ENCODE data around the gene SMDT1.

Gene SMDT1

DNA sequence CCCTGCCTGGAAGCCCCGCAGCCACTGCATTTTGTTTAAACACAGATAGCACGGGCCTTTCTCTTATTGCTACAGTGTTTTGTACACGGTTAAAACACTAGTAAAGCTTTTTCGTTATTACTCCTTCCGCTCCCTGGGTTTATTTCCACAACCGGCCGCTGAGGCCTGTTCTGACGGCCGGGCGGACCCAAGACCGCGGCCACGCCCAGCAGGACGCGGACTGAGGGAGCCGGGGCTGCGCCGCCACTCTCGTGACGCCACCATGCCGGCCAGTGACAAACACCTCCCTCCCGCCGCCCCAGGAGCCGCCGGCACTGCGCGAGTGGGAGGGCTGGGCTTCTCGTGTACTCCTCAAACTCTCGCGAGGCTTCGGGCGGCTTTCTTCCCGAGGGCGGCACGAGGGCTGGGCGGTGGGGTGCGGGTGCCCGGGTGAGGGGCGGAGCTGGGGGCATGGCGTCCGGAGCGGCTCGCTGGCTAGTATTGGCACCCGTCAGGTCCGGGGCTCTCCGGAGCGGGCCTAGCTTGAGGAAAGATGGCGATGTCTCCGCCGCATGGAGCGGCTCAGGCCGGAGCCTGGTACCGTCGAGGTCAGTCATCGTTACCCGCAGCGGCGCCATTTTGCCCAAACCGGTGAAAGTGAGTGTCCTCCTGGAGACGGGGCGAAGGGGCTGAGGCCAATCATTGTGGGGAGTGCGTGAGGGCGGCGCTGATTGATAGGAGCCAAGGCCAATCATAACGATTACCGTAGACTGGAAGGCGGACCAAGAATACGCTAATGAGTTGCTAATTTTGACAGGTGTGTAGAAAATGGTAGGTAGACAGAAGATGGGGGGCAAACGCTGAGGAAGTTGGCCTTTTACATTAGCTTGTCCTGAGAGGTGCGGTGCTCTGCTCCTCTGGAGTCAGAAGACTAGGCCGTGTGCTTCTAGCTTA is at the start of gene SMDT1:
Gene SMDT1, plus strand, starts transcription at position 382 of the 933 bp plus-strand sequence. Its CDS starts 69 bp downstream, at position 451.
- DNase-seq (ENCODE audit: low spot score) = peak; percentile 99

DNA sequence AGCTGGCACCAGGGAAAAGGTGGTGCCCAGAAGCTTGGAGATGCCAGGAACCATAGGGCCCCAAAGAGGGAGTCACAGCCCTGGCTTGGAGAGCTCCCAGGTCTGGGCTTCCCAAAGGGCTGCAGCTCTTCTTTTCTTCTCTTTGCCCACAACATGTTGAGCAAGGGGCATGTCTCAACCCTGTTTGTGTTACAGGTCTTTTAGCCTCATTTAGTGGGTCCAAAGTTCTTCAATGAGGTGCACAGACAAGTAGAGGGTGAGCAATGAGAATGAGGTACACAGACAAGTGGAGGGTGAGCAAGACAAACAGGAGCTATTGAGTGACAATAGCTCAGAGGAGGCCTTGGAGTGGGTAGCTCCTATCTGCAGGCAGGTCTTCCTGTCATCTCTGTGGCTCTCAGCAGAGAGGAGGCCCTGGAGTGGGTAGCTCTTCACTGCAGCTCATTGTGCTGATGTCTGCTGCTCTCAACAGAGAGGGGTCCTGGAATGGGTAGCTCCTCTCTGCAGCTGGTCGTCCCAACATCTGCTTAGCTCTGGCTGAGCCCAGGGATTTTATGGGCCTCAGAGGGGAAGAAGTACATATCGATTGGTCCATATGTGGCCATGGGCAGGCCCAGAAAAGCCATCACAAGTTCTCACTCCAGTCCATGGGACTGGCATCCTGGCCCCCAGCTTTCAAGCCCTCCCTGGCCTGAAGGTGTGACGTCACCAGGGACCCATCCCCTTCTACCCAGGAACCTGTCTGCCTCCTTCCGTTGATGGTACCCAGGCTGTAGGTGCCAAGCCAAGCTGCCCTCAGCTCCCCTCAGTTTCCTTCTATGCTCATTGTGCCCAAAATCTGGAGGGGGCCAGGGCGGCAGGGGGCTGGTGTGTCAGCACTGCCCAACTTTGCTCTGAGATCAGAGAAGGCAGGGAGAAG is 46.0 kb upstream of the SMDT1 start:
- no peak for DNase-seq (ENCODE audit: low spot score)

GRCh38 chr22:42035256-42035655 is 44.2 kb upstream of the SMDT1 start:
- DNase-seq (ENCODE audit: low spot score) = no peak

DNA sequence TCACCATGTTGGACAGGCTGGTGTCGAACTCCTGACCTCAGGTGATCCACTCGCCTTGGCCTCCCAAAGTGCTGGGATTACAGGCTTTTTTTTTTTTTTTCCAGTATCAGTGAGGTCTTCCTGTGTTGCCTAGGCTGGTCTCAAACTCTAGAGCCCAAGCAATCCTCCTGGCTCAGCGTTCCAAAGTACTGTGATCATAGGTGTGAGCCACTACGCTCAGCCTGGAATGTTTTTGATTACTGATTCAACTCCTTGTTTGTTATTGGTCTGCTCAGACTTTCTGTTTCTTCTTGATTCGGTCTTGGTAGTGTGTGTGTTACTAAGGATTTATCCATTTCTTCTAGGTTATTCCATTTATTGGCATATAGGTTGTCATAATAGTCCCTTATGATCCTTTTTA is 40.2 kb upstream of the SMDT1 start:
- DNase-seq (ENCODE audit: low spot score) = no peak

GRCh38 chr22:42041784-42042183 is 37.7 kb upstream of the SMDT1 start:
- no peak for DNase-seq (ENCODE audit: low spot score)

GRCh38 chr22:42050641-42051180 is 28.8 kb upstream of the SMDT1 start:
- DNase-seq (ENCODE audit: low spot score) = no peak

DNA sequence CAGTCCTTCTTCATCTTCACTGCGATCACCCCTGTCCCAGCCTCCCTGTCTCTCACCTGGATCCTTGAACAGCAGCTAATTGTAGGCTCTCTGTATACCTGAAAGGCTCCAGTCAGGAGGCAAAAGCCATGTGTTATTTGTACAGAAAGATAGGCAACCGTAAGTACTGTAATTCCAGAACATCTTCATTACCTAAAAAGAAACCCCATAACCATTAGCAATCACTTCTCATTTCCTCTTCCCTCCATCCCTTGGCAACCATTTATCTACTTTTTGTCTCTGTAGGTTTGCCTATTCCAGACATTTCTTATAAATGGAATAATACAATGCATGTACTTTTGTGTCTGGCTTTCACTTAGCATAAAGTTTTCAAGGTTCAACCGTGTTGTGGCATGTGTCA is 26.7 kb upstream of the SMDT1 start:
- no peak for DNase-seq (ENCODE audit: low spot score)

DNA sequence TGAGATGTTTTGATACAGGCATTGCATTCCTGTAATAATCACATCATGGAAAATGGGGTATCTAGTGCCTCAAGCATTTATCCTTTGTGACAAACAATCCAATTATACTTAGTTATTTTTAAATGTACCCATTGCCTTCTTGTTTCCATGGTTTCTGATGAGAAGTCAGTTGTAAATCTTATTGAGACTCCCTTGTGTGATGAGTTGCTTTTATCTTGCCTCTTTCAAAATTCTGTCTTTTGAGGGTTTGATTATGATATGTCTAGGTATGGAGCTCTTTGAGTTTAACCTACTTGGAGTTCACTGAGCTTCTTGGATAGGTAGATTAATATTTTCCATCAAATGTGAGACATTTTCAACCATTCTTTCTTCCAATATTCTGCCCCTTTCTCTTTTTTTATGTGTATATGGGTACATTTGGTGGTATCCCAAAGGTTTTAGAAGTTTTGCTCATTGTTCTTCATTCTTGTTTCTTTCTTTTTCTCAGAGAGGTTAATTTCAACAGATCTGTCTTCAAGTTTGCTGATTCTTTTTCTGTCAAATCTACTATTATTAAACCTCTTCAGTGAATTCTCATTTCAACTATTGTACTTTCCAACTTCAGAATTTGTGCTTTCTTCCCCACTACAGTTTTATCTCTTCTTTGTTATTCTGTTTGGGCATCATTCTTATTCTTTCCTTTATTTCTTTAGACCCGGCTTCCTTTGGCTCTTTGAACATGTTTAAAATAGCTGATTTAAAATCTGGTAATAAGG is 22.6 kb upstream of the SMDT1 start:
- DNase-seq (ENCODE audit: low spot score) = no peak

DNA sequence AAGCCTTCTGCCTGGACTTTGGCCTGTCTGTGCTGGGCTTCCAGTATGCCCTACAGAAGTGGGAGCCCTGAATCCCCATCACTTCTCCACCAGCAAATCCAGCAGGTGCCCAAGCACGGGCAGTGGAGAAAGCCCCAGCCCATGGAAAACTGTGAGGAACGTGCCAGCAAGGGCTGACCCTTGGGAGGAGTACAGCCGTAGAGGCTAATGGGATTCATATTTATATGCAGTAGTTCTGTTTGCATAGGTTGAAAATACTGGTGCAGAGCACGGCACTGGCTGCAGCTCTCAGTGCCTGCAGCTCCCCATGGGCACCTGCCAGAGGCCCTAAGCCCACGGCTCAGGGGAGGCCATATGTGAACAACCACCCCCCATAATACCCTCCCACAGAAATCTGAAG is 19.0 kb upstream of the SMDT1 start:
- no peak for DNase-seq (ENCODE audit: low spot score)

DNA sequence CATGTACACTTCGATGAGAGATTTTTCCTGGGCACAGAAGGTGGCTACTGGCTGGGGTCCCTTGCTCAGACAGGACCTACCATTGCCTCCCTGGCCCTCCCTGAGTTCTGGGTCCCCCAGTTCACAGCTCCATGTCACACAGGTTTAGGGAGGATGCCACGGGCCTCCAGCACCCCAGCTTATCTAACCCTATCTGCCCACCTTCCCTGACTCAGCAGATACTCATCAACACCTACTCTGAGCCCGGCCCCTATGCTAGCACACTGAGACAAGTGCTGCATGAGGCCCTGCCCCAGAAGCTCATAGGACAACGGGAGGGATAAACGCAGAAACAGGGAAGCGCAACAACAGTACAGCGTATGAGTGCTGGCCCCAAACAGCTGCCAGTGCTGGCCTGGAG is 18.5 kb upstream of the SMDT1 start:
- DNase-seq (ENCODE audit: low spot score) = no peak

GRCh38 chr22:42062506-42063170 is 16.9 kb upstream of the SMDT1 start:
- DNase-seq (ENCODE audit: low spot score) = no peak

- no peak for DNase-seq (ENCODE audit: low spot score)
Measured at GRCh38 chr22:42064629-42065028, 14.9 kb upstream of the SMDT1 start.

GRCh38 chr22:42065438-42066125 is 13.9 kb upstream of the SMDT1 start:
- no peak for DNase-seq (ENCODE audit: low spot score)

DNA sequence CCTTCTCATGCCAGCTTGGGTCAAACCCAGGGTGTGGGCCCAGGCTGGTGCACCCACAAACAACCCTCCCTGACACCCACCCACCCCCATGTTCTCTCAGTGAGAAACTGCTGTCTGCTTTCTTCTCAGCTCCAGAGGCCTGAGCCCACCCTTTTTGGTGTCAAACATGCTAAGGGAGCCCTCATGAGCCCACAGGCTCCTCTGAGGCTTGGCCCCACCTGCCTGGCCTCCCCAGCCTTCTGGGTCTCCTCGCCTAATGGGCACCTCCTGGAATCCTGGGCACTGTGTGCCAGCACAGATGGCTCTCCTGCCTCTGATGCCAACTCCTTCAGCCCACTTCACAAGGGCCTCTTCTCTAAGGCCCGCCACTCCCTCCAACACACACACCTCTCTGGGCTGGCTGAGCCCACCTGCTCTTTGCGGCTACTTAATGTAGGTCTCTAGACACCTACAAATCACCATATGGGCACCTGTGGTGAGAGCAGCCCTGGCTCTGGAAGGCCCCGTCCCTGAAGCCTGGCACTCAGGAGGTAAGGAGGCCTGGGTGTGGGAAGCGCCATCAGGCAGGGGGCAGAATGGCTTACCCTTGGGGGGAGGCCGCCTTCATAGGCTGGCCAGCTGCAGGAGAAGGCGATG is 13.3 kb upstream of the SMDT1 start:
- no peak for DNase-seq (ENCODE audit: low spot score)

DNA sequence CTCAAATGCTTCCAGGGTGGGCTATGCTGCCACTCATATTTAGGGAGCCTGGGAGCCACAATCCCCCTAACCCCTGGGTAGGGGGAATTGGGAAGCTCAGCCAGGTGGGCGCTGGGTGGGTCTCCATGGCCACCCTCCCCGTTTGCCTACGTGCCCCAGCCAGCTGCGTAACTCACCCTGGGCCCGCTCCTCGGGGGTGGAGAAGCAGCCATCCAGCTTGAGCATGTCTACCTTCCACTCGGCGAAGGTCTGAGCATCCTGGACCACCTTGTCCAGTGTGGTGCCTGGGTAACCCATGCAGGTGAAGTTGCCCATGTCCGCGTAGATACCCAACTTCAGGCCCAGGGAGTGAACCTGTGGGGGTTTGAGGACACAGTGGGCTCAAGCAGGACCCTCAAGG is 12.6 kb upstream of the SMDT1 start:
- no peak for DNase-seq (ENCODE audit: low spot score)

DNA sequence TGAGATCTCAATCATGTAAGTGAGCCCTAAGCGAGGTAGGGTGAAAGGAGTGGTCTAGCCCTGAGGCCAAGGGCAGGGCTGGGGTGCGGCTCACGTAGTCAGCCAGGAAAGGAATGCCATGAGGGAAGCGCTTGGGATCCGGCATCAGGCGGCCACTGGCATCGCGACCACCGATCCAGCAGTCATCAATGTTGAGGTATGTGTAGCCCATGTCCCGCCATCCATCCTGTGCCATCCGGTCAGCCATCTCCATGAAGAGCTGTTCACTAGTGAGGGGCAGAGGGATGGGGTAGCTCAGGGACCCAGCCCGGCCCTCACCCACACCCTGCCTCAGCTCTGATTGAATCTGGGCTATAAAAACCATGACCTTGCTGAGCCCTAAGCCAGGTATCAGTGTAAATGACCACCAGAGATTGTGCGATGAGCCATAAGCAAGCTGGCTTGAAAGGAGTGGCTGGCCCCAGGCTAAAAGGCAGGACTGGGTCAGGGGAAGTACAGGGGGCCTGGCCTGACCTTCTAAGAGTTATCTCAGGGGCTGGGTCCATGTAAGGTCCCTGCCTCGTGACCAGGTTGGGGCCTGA is 11.7 kb upstream of the SMDT1 start:
- no peak for DNase-seq (ENCODE audit: low spot score)

GRCh38 chr22:42068291-42068690 is 11.2 kb upstream of the SMDT1 start:
- no peak for DNase-seq (ENCODE audit: low spot score)

DNA sequence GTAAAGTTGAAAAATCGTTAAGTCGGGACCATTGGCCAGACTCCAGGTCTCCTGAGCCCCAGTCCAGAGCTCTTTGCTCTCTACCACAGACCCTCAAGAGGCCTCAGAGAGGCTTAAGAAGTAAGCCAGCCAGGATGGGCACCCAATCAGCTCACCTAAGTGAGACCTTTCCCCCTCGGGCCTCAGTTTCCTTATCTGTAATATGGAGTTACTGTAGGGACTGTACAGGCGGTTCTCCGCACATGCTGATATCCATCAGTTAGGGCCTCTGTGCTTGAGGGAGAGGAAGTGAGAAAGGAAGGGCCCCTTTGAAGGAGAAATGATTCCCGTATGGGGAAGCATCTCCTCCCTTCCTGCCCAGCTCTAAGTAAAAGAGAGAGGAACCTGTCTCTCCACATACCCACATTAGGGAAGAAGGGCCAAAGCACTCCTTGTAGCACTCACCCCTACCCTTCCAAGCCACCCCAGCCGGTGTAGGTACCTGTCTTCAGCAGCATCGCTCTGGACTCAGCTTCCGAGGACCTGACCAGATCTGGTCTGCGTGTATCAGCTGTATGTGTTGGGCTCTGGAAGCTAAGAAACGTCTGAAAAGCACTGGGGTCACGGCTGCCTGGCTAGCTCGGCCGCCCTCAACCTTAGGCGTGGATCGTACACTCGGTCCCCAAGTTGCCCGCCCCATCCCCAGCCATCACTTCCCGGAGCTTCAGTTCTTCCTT is 9.5 kb upstream of the SMDT1 start:
- peak; percentile 63 for DNase-seq (ENCODE audit: low spot score)

Data from Ammon's horn (tissue), 1 donor.